Hepatocyte (in vitro differentiated cells): ENCODE data around the gene ART4.

Experiments used
- EZH2 ChIP-seq: fragments of 200-600 bp; sonication (generic); IDR thresholded peaks from 2 replicates; pipeline ENCODE4 v1.6.1; 2016; ENCODE audit warnings: antibody characterized with exemption, mild to moderate bottlenecking, borderline replicate concordance
- EZH2phosphoT487 ChIP-seq: fragments of 200-600 bp; sonication (generic); IDR thresholded peaks from one replicate; pipeline ENCODE4 v1.6.1; 2018; ENCODE audit warnings: antibody characterized with exemption, mild to moderate bottlenecking, low read depth, moderate library complexity; ENCODE audit not compliant: unreplicated experiment, severe bottlenecking
- TF ChIP-seq, protein P1 (sequence below): fragments of 200-600 bp; sonication (generic); IDR thresholded peaks from 2 replicates; pipeline ENCODE4 v1.5.1; 2016; ENCODE audit warnings: antibody characterized with exemption, mild to moderate bottlenecking; ENCODE audit not compliant: poor library complexity

DNA sequence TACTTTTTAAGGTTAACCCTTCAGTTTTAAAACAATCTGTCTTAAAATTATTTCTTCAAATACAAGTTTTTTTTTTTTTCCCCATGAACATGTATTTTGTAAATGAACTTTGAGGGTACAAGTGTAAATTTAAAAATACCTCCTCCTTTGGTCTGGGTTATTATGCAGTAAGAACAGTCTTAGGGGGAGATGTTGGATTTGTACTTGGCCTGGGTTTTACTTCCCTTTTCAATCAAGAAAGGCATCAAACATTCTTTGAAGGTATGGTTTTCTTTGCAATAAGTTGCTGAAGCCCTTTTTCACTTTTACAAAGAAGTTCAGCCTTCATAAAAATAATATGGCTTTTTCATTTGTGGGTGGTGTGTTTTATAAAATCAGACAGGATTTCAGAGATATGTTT is 60.6 kb downstream of the ART4 start:
- TF ChIP-seq, protein P1, sequence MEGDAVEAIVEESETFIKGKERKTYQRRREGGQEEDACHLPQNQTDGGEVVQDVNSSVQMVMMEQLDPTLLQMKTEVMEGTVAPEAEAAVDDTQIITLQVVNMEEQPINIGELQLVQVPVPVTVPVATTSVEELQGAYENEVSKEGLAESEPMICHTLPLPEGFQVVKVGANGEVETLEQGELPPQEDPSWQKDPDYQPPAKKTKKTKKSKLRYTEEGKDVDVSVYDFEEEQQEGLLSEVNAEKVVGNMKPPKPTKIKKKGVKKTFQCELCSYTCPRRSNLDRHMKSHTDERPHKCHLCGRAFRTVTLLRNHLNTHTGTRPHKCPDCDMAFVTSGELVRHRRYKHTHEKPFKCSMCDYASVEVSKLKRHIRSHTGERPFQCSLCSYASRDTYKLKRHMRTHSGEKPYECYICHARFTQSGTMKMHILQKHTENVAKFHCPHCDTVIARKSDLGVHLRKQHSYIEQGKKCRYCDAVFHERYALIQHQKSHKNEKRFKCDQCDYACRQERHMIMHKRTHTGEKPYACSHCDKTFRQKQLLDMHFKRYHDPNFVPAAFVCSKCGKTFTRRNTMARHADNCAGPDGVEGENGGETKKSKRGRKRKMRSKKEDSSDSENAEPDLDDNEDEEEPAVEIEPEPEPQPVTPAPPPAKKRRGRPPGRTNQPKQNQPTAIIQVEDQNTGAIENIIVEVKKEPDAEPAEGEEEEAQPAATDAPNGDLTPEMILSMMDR, result no peak
- TF ChIP-seq EZH2 (no peak), EZH2phosphoT487 (no peak)
